ENCODE results near the gene GAB1.
A peak's percentile ranks its signal among the peaks of the same experiment; 100 is the strongest.

Gene GAB1

GRCh38 chr4:143358923-143359643 lies 22.4 kb downstream of the GAB1 start:
- DNase-seq (ENCODE audit: low spot score): peak; percentile 88

DNA sequence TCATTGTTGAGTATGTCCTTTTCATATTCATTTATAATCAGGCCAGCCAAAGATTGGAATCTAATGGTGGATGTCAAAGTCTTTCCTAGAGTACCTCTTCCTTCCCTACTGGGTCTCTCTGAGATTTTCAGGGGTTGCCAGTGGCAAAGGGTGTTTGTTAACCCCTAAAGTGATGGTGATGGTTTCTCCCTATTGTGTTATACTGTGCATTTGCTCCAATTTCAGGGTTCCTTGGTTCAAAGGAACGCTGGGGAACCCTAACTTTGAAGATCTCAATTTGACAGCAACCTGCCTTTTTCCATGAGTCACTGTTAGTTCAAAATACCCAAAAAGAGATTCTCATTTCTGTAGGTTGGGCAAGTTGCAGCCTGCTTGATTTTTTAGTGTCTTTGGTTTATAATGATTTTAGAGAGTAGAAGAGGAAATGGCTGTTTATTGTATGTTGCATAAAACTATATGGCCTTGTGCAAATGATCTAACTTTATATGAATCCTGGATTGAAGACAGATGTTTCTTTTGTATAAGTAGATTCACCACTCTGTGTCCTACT lies 23.0 kb downstream of the GAB1 start:
- no peak for DNase-seq (ENCODE audit: low spot score)

- DNase-seq (ENCODE audit: low spot score): no peak
Observed at GRCh38 chr4:143360838-143361625, 24.4 kb downstream of the GAB1 start.

GRCh38 chr4:143362349-143363046 lies 25.8 kb downstream of the GAB1 start:
- DNase-seq (ENCODE audit: low spot score): peak; percentile 62

GRCh38 chr4:143363332-143363731 lies 26.7 kb downstream of the GAB1 start:
- no peak for DNase-seq (ENCODE audit: low spot score)

DNA sequence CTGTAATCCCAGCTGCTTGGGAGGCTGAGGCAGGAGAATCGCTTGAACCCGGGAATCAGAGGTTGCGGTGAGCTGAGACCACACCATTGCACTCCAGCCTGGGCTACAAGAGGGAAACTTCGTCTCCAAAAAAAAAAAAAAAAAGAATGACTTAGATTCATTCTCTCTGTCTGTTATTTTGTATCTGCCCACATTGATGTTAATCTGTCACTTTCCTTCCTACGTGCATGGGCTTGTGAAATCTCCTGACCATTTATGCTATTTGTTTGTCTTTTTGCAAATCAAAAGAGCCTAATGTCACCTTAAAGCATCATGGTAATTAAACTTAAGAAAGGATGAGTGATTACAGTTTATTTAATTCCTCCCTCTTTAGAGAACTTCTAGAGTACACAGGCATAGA lies 27.4 kb downstream of the GAB1 start:
- no peak for DNase-seq (ENCODE audit: low spot score)

GRCh38 chr4:143367863-143368262 lies 31.2 kb downstream of the GAB1 start:
- DNase-seq (ENCODE audit: low spot score): no peak

DNA sequence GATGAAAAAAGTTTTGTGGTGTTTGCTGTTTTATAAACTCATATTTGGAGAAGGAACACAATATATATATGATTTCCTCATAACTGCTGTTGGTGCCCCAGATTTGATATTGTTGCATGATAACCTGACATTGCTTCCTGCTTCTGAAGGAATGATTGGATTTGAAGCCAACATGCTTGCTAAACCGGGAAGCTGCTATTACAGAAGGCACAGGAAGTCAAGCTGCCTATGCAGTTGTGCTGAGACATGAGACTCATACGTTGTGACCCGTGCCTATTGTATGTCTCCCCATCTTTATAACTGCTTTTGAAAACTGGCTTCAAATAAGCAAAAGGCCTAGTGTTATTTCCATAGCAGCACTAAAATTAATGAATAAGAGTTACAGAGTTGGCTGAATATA lies 32.9 kb downstream of the GAB1 start:
- DNase-seq (ENCODE audit: low spot score): peak; percentile 55

DNA sequence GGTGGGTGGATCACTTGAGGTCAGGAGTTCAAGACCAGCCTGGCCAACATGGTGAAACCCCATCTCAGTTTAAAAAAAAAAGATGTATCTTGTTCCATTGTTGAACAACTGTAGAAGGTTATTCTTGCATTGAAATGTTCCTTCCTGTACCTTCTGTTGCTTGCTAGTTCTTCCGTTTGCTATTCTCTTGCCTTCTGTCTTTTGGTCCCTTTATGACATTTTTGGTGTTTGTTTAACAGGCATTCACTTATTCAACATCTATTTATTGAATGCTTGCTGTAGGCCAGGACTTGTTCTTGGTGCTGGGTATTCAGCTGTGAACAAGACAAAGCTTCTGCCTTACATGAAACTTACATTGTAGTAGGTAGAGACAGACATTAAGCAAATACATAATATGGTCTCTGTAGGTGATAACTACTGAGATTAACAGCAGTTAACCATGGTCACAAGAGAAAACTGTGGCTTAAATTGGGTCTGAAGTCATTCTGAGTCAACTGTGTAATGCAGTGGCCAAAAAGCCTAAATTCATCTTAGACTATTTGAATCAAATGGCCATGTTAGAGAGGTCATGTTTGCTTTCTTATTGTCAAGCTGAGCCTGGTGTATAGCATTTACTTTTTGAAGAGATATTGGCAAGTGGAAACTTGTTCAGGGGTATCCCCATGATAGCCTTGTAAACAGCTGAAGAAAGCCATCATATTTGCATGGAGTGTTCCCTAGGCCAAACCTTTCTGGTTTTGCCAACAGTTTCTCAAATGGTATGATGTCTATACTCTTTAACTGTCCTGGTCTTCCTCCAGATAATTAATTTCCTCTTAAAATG lies 35.6 kb downstream of the GAB1 start:
- no peak for DNase-seq (ENCODE audit: low spot score)

- no peak for DNase-seq (ENCODE audit: low spot score)
Observed at GRCh38 chr4:143374255-143374654, 37.6 kb downstream of the GAB1 start.

GRCh38 chr4:143374771-143375170 lies 38.1 kb downstream of the GAB1 start:
- no peak for DNase-seq (ENCODE audit: low spot score)

DNA sequence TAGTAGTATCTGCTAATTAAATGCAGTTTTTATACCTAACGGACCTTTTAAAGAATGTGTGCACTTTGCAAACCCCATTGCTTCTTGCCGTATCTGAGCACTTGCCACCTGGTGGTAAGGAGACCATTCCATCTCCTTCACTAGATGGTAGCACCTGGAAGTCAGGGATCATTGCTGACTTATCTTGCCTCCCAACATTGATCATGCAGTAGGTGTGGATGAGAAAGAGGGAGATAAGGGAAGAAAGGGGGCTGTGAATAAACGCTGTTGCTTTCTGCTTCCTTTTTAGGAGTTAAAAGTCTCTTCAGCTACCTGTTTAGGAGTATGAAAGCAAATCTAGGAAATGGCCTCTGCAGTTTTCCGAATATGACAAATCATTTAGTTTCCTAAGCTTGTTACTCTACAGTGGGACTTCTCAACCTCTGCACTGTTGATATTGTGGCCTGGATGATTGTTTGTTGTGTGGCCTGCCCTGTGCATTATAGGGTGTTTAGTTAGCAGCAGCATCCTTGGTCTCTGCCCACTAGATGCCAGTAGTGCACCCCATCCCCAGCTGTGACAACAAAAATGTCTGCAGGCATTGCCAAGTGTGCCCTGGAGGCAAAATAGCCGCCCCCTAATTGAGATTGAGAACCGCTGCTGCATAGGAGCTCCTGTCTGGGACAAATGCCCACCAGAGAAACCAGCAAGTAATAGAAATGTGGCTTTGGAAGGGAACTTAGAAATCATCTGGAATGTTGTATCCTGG lies 38.8 kb downstream of the GAB1 start:
- peak; percentile 40 for DNase-seq (ENCODE audit: low spot score)

DNA sequence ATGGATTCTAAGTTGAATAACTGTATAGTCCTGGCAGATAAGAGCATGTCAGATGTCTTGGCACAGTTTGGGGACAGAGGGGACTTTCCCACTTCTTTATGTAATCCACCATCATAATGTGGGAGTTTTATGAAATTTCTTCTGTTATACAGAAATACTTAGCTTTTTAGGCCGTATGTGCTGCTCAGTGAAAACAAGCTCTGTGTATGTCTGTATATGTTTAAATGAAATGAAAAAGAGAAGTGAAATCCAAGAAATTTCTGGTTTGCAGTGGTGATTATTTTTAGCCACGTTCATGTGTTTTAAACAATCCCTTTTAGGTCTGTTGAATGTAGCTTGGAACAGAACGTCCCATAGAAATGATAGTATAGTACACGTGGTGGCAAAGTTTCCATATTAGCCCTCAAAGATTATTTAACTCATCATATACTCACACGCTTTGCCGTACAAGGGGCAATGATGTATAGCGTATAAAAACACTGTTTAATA lies 41.0 kb downstream of the GAB1 start:
- DNase-seq (ENCODE audit: low spot score): no peak

DNA sequence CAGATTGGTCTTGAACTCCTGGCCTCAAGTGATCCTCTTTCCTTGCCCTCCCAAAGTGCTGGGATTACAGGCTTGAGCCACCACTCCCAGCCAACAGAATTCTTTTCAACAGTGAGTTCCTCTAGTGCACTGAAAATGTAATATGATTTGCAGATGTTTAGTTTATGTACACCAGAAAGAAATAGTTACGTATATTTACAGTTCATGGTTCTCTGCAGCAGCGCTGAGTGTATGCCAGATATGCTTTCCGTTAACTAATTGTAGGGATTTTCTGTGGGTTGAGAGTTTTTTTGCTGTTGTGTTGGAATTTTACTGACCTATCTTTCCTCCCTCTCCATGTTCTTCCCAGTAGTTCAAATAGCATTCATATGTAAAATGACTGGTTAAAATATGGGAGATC lies 44.0 kb downstream of the GAB1 start:
- no peak for DNase-seq (ENCODE audit: low spot score)

DNA sequence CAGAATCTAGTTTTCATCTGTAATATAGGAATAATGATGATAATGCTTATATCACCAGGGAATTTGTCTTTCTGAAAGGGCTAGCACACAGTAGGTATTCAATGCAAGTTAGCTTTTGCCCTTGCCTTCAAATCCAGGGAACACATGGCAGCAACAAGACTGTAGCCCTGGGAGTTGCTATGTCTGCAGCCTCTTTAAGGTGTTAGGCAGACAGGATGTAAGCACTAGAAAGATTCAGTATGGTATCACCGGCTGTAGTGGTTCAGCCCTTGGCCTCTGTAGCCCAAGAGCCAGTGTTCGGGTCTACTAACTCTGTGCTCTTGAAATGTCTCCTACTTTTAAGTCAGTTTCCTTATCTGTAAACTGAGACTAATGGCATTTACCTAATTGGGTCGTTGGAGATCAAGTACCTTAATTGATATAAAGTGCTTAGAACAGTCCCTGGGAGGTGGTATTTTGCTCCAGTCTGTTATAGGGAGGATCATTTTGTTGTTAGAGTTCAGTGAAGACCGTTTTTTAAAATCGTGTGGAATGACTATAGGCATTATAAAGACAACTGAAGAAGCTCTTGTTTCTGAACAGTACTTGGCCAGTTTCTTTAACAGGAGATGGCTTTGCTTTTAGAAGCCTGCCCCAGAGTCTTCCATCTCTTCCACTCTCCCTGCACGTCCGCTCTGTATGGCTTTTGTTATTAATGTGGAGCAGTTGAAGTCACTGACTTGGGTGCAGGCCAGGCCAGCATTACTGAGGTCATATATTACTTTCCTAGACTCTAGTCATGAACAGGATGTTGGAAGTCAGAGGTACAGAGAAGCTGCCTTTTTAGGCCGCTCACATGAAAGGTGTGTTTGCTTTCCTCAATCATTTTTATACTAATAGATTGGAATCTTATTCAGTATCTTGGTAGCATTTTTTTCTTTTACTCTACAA lies 44.8 kb downstream of the GAB1 start:
- peak; percentile 86 for DNase-seq (ENCODE audit: low spot score)

DNA sequence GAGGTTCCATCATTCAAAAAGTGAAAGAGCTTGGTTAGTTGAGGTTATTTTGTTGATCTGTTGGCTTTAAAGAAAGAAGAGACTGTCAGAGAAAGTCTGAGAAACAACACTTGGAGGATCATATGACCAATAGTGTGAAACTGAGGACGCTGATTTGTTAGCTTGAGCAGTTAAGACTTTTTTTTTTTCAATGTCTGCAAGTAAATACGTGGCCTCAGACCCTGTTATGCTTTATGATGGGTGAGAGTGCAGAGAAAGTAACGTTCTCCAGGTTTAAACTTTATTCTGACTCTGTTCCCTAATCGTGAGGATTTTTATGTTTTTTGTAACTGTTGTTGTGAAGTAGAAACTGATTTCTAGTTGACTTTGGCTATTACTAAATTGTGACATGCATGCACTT lies 45.9 kb downstream of the GAB1 start:
- DNase-seq (ENCODE audit: low spot score): no peak

DNA sequence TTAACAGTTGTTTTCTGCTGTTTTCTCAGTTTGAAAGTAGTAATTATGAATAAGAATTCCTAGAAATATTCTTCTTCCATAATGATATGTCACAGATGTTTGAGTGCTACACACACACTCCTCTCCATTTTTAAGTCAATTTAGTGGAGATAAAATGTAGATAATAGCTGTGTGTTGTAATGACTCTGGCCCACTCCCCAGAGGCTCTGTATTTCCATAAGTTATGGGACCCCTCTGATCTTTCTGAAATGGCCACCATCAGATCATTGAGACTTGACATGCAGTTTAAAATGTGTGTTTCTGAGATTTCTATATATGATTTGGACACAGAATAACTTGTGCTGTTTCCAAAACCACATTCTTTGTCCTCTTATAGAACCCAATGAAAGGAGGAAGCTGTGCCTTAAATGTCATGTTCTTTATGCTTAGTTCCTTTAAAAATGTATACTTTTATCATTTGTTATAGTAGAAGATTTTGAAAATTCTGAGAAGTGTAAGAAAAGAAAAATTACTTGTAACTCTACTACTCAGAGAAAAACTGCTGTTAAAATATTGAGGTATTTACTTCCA lies 46.4 kb downstream of the GAB1 start:
- DNase-seq (ENCODE audit: low spot score): no peak

GRCh38 chr4:143384381-143384994 lies 47.8 kb downstream of the GAB1 start:
- no peak for DNase-seq (ENCODE audit: low spot score)

- no peak for DNase-seq (ENCODE audit: low spot score)
Observed at GRCh38 chr4:143386812-143387211, 50.1 kb downstream of the GAB1 start.
